Keratinocyte (primary cell): ENCODE results near the gene ANXA11.

Experiments used
- CTCF ChIP-seq, 3 experiments: IDR thresholded peaks in 1 of 3; conservative IDR thresholded peaks in 1 of 3; optimal IDR thresholded peaks in 1 of 3; 2 replicates in 2 of 3; 3 replicates in 1 of 3; pipeline versions ENCODE3 to v1.5.1; 2011; ENCODE audit warnings: low read length in 3 of 3, mild to moderate bottlenecking in 3 of 3, moderate library complexity in 2 of 3, control low read depth in 1 of 3, inconsistent platforms in 1 of 3; ENCODE audit not compliant: insufficient read depth in 2 of 3; ENCODE audit errors: extremely low read depth in 1 of 3
- EZH2 ChIP-seq: IDR thresholded peaks from one replicate; pipeline ENCODE4 v1.6.1; 2012; ENCODE audit warnings: inconsistent platforms, mild to moderate bottlenecking, low read length, moderate library complexity

- TF ChIP-seq CTCF (optimal IDR thresholded peaks at IDR 0.05 in 1 of 3, IDR thresholded peaks at IDR 0.05 in 1 of 3, conservative IDR thresholded peaks at IDR 0.05 in 1 of 3; ENCODE audit: extremely low read depth in 1 of 3, insufficient read depth in 2 of 3, low read length in 3 of 3) (no peak), EZH2 (no peak)
Observed at GRCh38 chr10:80146918-80147317, 58.4 kb downstream of the ANXA11 start.
